OCI-LY1 (cell line): ENCODE data around the gene RCAN3.

Experiments
- EZH2 ChIP-seq: fragments of 200-600 bp; sonication (generic), shearing (Covaris generic); IDR thresholded peaks from 2 replicates; pipeline ENCODE4 v1.8.0; 2017; ENCODE audit warnings: borderline replicate concordance, mixed run types, mild to moderate bottlenecking, antibody characterized with exemption, low read length, moderate library complexity, mixed read lengths
- TF ChIP-seq, protein P1 (sequence below): fragments of 200-600 bp; sonication (generic), shearing (Covaris generic); IDR thresholded peaks from 2 replicates; pipeline ENCODE4 v1.5.1; 2017; ENCODE audit warnings: mild to moderate bottlenecking, antibody characterized with exemption, low read length, moderate library complexity, mixed read lengths

DNA sequence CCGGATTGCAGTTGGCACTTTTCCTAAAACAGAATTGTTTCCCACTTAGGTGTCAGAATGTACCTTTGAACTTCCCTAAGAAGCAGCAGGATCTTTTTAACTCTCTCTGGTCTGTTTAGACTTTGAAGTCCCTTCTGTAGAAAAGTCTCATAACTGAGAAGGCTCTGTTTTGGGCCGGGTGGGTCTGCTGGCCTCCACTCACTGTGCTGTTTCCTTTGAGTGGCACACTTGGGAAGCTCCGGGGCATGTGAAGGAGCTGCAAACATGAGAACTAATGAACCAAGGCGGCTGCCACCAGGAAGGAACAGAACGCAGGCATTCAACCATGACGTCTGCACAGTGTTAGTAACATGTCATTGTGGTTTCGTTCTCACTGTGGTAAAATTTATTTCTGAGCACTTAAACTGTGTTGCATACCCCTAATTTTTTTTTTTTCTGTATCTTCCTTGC lies 33.8 kb downstream of the RCAN3 start:
- TF ChIP-seq, protein P1, sequence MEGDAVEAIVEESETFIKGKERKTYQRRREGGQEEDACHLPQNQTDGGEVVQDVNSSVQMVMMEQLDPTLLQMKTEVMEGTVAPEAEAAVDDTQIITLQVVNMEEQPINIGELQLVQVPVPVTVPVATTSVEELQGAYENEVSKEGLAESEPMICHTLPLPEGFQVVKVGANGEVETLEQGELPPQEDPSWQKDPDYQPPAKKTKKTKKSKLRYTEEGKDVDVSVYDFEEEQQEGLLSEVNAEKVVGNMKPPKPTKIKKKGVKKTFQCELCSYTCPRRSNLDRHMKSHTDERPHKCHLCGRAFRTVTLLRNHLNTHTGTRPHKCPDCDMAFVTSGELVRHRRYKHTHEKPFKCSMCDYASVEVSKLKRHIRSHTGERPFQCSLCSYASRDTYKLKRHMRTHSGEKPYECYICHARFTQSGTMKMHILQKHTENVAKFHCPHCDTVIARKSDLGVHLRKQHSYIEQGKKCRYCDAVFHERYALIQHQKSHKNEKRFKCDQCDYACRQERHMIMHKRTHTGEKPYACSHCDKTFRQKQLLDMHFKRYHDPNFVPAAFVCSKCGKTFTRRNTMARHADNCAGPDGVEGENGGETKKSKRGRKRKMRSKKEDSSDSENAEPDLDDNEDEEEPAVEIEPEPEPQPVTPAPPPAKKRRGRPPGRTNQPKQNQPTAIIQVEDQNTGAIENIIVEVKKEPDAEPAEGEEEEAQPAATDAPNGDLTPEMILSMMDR = no peak
- no peak for TF ChIP-seq EZH2
